Effector CD4-positive, alpha-beta T cell (primary cell): Measurements from ENCODE around the gene MTUS2.

ENCODE experiments used
- DNase-seq: peaks from one replicate; pipeline ENCODE4 v3.0.0-alpha.2; 2020

Gene MTUS2

DNA sequence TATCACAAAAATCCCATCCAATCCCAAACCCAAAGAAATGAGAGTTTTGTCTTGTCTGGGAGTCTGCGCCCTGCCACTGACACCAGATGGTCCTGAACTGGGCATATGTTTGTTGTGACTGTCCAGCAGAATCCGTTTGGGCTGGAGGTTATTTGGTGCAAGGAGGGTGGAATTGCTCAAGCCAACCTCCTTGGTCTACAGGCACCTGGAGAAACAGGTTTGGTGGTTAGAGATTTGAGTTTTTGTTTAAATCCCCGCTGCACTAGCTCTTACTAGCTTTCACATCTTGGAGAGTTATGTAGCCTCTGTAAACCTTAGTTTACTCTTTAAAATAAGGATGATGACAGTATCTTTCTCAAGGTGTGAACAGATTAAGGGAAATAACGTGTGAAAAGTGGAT, 673.7 kb downstream of the MTUS2 start:
- no peak for DNase-seq

GRCh38 chr13:29494520-29494919, 674.4 kb downstream of the MTUS2 start:
- DNase-seq, result no peak

DNA sequence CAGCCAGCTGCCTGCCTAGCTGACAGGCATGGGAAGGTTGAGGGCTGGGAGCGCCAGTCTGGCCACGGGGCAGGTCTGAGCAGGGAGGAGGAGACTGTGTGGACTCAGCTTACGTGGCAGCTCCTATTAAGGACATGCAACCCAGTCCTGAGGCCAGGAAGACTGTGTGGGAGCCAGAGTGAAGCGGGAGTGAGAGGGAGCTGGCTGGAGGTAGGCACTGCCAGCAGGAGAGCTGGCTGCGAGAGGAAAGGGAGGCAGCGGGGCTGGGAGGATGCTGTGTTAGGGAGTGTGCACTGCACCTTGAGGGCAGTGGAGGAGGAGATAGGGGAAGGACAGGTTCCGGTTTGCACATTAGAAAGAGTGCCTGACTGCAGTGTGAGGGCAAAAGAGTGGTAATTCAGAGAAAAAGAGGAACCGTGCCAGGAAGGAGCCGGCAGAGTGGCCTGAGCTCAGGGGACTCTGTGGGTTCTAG, 676.1 kb downstream of the MTUS2 start:
- no peak for DNase-seq

GRCh38 chr13:29497137-29497654, 677.1 kb downstream of the MTUS2 start:
- no peak for DNase-seq

- DNase-seq, result no peak
Measured at GRCh38 chr13:29498426-29499040, 678.4 kb downstream of the MTUS2 start.

DNA sequence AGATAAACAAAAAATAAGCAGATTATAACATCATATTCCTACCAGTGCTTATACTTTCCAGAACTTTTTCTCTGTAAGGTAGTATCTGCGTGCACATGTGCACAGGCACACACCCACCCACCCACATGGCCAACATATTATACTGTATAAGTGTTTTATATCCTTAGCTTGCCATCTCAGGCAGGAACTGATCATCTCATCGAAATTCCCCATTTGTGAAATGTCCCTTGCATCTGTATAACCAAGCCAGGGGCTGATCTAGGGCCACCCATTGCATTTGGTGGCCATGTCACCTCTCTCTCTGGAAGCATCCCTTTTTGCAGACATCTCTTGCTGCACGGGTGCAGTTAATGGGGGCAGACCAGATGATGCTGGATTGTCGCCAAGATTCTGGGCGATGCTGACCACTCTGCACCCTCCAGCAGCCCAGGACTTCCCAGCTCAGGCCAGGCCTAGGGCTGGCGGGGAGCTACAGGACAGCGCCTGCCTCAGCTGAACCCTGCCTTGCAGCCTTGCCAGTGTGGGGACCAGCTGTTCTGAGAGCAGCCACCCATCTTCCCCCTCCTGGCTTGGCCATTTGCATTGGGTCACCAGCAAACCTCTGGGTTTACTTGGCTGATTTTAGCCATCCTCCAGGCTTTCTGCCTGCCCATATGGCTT, 679.5 kb downstream of the MTUS2 start:
- DNase-seq, result no peak

DNA sequence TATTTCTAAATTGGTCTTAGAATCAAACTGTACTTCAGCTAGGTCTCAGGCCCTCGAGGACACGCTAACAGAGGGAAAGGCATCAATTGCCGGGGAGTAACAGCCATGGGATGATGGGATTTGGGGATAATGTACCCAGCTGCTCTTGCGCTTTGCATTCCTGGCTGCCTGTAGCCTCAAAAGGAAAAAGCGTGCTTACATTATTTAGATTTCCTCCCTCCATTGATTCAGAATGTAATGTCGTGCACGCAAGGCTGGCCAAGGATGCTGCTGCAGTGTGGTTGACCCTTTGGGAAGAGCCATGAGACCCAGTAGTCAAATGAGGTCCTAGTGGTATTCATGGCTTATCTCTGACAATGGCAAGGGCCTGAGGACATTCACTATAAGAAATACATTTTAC, 680.2 kb downstream of the MTUS2 start:
- no peak for DNase-seq

DNA sequence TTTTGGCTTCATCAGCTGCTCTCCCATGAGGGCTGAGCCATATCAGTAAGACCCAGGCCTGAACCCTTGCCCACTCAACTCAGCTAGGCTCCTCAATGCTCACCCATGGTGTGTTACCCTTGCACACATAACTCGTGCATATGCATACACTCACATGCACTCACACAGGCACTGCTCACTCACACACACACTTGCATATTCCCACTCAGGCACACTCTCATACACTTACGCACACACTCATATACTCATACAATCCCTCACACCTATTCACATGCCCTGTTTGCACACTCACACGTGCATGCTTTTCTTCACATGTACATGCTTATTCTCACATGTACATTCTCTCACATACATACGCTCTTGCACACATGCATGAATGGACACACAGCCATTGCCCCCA, 681.5 kb downstream of the MTUS2 start:
- no peak for DNase-seq

DNA sequence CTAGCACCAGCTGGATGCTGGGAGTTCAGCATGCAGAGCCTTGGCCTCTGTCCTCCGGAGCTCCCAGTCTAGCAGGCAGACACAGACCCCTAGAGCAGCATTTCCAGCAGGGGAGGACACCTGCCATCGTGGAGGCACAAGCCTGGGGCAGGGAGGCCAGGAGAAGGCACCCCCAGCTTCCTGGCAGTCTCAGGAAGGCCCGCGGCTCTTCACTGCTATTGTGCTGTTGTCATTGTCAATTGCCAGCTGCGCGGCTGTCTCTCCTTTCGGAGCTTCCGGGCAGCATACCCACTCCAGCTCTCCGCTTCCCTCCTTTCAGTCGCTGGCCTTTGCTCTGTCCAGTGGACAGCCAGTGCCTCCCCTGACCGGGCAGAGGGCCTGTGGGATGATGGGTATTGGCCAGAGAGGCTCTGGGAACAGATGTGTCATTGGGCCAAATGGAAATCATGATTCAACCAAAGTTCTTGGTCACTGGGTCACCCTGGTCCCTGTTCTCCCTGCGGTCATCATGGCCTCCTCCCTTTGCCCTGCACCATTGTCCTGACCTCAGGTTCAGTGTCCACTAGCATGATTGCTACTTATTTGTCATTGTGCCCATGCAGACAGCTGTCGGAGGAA, 682.4 kb downstream of the MTUS2 start:
- no peak for DNase-seq

DNA sequence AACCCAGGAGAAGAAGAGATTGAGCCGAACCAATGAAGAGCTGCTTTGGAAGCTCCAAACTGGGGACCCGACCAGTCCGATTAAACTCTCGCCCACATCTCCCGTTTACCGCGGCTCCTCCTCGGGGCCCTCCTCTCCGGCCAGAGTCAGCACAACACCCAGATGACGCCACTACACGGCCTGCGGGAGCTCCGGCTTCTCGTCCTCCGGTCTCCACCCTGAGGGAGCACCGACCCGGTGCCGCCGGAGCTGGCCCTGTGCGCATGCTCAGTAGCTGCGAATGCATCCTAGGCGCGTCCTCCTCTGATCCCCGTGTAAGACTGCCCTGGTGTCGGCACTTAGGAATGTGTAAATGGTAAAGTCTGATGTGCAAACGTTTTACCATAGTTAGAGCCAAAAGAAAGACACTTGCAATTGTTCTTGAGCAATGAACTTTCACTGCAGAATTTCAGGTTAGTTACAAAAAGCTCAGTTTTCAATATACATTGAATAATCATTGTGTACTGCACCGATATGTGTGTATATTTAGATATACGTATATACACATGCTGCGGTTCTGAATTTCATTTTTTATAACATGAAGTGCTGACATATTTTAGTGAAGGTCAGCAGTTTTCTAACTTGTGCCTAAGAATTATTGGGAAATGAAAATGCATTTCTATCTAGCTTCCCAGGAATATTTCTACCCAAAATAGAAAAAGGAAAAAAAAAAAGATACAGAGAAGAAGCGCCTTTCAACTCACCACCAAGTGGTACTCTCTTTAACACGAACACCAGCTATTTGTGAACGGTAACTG, 683.1 kb downstream of the MTUS2 start:
- no peak for DNase-seq

DNA sequence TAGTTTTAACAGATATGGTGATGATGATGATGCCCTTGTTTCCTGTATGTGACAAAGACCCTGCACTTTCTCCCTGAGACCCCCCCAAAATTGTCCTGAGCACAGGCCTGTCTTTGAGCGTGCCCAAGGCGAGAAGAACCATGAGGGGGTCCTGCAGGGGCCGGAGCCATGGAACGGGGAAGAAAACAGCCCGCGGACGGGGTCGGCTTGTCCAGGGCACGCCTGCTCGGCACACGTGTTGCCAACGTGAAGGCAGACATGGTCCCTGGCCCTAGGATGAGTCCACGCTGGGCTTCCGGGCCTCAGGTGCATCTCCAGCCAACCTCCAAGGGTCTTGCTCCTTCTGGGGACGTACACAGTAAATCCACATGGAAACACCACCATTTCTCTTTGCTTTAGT, 684.6 kb downstream of the MTUS2 start:
- no peak for DNase-seq

DNA sequence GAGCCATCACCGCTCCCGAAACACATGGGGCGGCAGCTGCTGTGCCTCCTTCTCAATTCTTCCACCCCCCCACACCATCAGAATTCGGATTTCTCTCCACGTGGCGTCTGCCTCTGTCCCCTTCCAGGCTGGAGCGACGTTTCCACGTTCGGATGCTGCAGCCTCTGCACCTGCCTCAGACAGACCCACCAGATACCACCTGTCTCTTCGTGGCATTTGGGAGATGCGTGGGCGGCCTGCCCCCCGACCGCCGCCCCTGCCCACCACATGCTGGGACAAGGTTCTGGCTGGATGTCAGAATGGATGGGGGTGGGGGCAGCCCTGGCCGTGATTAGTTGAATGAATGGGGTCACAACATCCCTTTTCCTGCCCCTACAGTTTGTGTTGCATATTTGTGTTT, 685.4 kb downstream of the MTUS2 start:
- DNase-seq, result no peak

- DNase-seq, result no peak
Measured at GRCh38 chr13:29505950-29506349, 685.8 kb downstream of the MTUS2 start.

GRCh38 chr13:29507356-29507755, 687.2 kb downstream of the MTUS2 start:
- no peak for DNase-seq

DNA sequence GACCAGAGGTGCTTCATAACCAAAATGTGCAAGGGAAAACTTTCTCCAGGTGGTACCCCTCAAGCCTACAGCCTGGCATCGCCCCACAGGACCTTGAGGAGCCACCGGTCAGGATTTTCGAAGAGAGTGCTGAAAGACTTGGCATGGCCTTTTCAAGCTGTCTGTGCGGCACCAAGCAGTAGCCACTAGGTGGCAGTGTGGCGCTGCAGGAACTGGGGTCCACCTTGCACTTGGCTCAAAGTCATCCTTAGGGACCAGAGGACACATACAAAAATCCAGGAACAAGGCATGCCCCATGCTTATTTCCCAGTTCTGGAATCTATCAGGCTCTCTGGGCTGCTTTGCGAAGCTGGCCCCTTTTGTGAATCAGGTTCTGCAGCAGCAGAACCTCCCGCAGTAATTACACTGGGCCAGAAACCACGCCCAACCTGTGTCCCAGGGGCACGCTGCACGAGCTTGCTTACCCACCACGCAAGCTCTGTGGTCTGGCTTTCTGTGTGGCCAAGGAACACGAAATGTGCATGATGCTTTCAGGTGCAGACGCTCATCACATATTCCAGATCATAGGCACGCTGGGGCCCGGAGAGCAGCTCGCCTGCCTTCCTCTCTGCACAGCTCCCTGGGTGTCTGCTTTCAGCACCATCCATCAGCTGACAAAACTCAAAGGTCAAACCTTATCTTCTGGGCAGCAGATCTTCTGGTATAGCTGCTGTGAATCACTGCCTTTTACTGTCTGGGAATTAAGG, 688.2 kb downstream of the MTUS2 start:
- peak; percentile 68 for DNase-seq

DNA sequence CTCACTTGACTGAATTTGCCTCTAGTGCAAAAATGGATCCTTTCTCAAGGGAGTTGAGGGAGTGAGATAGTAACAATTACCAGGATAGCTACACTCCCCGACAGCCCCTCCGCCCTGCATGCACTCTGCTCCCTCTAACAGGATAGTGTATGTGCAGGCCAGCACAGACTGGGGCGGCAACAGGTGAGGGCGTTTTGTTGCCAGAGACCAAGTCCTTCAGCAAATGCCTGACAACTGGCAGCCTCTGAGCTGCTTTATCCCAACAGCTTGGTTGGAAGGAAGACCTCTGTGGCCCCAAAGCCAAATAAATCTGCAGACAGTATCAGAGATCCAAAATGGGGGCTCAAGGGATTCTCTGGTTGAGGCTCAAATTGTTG, 688.7 kb downstream of the MTUS2 start:
- no peak for DNase-seq

DNA sequence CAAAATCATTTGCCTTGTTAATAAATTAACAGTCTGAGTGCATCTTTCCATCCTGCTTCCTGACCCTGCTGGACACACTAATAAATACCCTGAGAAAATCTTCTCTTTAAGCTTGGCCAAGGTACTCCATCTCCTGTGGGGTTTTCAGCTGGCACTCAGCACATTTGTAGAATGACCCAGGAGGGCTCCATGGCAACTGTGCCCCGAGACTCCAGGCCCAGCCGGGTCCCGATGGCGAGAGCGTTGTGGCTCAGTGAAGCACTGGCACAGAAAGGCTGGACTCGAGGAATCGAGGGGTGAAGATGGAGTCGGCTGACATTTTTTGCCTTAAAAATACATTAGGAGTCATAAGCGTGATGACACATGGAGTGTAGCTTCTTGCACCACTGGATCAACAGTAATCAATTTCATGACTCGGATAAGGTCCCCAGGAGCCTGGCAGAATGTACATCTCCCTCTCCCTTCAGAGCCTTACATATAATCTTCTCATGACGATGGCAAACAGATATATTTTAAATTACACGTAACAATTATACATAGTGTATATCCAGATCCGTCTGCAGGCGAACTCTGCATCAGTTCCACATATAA, 690.0 kb downstream of the MTUS2 start:
- no peak for DNase-seq

DNA sequence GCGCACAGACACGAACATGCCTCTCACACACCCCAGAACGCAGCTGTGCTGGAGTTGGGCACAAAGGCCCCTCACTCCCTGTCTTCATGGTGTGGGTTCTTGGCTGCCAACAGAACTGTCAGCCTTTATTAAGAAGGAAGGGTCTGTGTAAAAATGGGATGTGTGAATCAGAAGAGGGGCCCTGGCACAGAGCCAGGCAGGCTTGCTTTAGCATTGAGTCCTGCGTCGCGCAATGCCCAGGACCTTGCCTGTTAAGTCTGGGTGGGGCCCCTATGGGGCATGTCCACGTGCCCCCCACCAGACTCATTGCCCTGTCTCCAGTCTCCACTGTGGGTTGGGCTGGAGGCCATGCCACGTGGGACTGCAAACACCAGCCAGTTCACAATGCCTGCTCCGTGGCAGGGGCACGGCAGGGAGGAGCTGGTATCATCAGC, 690.5 kb downstream of the MTUS2 start:
- DNase-seq, result no peak

DNA sequence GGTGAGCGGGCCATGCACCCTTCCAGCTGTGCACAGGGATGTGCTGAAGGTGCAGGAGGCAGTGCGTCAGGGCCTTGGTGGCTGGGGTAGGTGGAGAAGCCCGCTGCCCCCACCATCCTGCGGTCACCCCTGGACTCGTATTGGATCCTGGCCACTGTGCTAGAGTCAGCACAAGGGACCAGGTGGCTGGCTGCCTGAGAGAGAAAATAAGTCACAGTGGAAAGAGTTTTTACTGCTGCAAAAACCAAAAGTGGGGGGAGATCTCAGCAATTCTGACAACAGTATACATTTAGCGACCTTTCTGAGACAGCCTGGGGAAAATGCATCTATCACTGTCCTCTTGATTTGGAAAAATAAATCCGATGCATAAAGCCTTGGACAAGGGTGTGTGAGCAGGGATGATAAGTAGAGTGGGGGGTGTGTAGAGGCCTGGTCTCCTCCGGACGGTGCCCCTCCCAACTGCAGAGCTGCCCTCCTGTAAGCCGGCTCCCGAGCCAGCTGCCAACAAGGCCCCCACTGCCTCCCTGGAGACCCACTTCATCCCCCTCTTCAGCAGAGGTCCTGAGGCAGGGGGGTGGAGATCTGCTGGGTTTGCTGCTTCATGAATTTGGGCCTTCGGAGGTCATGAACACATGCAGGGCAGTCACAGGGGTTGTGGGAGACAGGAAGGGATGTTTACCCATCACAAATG, 691.1 kb downstream of the MTUS2 start:
- DNase-seq, result no peak

DNA sequence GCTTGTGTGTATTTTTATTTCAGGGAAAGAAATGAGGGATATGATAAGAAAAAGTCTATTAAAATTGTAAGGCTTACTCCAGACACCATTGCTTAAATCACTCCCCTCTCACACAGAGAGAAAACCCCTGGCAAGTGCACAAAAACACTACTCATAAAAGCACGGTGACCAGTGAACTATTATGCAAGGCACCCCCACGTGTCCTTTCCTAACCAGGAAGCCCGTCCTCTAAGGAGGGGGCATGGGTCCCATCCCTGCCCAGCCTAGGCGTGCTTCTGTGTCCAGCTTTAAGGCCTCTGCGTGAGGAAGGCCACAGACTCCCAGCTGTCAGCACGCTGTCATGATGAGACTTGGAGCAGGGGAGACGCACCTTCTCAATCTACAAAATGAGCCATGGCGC, 691.8 kb downstream of the MTUS2 start:
- DNase-seq, result no peak
